Stimulated activated CD4-positive, alpha-beta T cell treated with anti-CD3 and anti-CD28 coated beads, Interleukin-15, amount 100 ng/mL, for 48 hours (primary cell): Measurements from ENCODE around the gene HIVEP1.

Source experiments
- DNase-seq, 2 donors: peaks; one replicate each; pipeline ENCODE4 v3.0.0-alpha.2; 2020; ENCODE audit warnings: low read depth in 2 of 2

HIVEP1 gene

DNA sequence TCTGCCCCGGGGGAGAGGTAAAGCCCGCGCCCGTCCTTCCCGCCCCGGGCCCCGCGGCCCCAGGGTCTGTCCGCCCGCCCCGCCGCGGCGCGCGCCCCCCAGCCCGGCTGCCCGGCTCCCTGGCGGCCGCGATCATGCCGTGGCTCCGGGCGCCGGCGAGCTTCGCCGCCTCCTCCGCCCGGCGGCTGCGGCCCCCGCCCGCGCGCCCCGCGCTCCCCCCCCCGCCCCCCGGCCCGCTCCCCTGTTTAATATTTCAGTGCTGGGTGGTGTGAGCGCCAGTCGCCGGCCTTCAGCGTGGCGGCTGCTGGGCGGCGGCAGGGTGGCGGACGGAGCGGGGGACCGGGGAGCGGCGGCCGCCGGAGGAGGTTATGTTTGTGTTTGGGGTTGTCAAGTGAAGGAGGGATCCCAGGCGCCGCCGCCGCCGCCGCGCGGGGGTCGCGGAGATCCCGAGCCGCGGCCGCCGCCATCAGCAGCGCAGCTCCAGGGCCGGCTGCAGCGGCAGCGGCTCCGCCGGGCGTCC is at the start of gene HIVEP1:
TSS of gene HIVEP1 (plus strand) at position 275 of the 520 bp plus-strand sequence. CDS start 3,317 bp downstream, outside the sequence.
- DNase-seq, result no peak

DNA sequence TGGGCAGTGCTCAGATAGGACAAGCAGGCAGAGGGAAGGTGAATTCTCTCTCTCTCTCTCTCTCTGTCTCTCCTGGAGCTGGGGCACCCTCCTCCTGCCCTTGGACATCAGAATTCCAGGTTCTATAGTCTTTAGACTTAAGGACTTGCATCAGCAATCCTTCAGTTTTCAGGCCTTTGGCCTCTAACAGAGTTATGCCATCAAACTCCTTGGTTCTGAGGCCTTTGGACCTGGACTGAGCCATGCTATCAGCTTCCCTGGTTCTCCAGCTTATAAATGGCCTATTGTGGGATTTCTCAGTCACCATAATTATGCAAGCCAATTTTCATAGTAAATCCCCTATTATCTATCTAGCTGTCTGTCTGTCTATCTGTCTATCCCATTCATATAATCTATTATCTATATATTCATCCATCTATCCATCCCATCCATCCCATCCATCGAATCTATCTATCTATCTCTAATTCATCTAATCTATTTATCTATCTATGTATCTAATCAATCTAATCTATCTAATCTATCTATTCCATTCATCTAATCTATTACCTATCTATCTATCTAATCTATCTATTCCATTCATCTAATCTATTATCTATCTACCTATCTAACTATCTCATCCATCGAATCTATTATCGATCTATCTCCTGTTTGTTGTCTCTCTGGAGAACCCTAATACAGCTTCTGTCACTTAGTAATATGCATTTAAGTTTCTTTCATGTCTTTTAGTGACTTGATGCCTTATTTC is 48.2 kb upstream of the HIVEP1 start:
- DNase-seq, result no peak

DNA sequence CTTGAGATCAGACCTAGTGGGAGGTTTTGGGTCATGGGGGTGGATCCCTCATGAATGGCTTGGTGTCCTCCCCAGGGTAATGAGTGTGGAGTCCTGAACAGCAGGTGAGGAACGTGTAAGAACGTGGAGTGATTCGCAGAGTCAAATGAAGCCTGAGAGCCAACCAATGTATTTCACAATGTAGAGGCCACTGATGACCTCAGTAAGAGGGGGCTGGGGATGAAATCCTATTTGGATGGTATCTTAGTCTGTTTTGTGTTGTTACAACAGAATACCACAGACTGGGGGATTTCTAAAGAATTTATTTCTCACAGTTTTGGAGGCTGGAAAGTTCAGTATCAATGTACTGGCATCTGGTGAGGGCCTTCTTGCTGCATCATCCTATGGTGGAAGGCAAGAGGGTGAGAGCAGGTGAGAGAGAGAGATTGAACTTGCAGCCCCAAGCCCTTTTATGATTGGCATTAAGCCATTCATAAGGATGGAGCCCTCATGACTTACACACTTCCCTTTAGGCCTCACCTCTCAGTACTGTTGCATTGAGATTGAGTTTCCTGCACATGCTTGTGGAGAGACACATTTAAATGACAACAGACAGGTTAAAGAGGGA is 47.3 kb upstream of the HIVEP1 start:
- no peak for DNase-seq

DNA sequence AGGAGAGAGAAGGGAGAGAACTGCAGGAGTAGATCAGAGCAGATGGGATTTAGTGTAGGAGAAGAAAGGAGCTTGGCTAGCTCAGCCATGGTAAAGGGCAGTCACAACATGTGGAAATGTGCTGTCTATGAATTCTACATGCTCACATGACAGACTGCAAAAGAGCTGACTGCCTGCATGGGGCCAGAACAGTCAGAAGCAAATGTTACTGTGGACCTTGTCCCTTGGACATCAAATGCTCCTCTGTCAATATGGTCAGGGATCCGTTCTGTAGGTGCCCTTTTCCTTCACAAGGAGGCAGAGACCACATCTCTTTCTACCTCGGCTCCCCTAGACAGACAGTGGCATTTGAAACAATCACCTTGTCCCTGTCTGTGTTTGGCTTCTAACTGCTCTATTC is 46.6 kb upstream of the HIVEP1 start:
- no peak for DNase-seq

DNA sequence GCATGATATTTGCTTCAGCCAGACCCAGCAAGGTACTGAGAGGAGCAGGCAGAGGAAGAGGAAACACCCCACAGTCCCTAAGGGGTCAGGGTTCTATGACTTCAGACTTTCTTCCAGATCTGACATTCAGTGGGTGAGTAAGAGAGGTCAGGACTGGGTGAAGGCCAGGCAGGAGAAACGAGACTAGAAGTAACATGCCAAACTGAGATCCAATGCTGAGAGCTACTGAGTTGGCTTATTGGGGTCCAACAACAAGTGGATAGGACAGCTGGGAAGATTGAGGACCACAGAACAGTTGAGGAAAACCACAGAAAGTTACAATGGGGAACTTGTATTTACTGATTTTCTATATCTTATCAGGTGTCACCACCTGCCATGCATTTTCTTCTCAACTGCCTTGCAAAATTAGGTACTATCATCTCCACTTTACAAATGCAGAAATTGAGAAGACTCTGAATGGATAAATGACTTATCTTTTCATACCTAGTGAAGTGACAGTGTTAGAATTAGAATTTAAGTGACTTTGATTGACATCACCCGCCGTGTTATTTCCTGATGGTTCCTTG is 43.8 kb upstream of the HIVEP1 start:
- DNase-seq, result no peak

DNA sequence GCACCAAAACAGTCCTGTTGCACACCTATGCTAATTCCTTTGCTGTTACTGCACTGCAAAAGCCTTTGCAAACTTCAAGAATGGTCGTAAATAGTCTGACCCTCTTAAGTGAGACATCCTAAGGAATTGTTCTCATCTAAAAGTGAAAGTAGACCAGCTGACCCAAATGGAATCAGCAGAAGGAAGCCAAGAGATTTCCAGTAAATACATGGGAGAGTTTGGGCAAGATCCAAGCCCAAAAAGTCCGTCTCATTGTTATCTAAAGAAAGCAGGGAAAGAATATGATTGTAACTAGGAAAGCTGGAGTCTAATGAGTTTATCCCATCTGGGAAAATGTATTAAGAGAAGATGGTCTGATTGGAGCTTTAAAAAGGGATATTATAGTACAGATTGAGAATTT is 43.0 kb upstream of the HIVEP1 start:
- no peak for DNase-seq

DNA sequence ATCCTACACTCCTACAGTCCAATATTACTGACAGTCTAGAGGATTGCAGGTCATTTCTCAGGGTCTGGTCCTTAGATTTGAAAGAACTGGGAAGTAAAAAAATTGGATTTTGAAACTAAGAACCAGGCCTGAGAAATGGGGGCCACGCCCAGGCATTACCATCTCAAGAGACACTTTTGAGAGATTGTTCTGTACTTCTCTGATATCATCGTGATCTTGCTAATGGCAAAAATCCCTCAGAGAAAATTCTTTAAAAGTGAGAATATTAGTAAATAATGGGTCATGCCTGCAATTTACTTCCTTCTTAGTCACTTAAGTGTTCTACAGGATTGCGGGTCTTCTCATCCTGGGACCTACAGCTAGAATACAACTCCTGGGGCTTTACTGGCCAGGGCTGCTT is 42.0 kb upstream of the HIVEP1 start:
- DNase-seq, result no peak

DNA sequence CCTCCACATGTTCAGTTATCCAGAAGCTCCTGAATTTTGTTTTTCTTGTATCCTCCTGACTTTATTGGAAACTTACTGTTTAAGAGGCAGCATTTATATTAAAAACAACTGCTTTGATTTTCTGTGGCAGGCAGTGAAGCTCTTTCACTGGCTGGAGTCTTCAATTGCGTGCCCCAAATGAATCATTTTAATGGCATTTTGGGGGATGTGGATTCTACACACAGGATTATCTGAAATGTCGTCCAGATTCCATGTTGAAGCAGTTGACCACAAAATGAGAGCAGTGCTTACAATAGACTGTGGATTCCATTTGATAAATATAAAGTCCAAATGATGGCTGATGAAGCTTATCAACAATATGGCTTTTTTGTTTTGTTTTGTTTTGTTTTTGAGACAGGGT is 41.0 kb upstream of the HIVEP1 start:
- no peak for DNase-seq

DNA sequence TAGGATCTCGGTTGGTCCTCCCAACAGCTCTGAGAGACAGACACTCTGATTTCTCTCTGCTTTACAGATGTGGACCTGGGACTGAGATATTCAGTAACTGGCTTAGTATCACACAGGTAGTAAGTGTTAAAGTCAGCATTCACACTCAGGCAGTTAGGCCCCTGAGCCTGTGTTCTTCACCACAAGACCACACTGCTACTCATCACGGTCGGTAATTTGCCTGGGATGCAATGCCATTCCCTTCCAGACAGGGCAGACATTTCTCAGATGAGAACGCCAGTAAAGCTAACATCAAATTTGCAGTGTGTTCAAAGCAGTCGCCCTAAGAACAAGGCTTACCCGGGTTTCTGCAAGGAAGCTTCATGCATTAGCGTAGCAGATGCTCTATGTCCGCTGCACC is 39.8 kb upstream of the HIVEP1 start:
- DNase-seq, result no peak

DNA sequence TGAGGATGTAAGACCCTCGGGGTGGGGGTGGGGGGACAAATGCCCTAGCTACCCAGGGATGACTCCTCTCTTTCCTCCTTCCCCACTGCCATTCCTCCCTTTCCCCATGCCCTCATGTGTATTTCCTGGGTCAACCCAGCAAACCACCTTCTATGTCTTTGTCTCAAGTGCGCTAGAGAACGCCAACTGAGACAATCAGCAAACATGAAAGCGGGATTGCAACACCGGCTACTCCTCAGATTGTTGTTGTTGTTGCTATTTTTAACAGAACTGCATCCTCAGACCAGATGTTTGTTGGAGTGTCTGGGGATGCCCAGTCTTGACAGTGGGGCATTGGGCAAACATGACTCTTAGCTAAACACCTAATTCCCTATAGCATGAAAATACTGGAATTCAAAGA is 39.3 kb upstream of the HIVEP1 start:
- no peak for DNase-seq

DNA sequence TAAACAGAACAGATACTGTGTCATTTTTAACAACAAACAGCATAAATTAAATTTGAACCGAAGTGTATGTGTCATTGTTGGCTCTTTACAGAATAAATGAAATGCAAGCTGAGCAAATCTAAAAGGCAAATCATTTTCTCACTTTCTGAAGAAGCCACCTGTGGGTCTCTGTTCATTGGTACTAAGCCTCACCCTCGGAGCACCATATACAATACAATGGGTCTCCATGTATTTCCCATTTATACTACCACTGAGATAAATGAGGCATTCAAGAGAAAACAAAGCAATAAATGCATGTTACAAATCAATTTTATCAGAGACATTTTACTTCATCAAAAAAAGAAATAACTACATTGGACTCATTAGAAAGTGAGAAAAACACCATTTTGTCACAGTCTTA is 38.9 kb upstream of the HIVEP1 start:
- DNase-seq, result no peak

DNA sequence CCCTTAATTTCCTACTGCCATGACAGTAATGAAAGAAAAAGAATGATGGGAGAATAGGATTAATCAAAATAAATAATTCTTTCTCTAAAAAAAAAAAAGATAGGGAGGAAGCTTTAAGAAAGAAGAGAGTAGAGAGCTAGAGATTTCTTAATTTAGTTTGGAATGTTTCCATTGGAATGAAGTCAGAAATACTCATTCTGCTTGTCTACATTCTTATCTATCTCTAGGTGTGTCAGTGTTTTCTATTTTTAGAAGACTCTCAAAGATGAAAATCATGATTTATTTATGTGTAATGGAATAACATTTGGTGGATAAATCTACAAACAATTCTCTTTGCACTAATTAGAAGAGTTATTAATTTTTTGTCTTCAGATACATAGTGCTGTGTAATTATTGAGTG is 38.0 kb upstream of the HIVEP1 start:
- no peak for DNase-seq

DNA sequence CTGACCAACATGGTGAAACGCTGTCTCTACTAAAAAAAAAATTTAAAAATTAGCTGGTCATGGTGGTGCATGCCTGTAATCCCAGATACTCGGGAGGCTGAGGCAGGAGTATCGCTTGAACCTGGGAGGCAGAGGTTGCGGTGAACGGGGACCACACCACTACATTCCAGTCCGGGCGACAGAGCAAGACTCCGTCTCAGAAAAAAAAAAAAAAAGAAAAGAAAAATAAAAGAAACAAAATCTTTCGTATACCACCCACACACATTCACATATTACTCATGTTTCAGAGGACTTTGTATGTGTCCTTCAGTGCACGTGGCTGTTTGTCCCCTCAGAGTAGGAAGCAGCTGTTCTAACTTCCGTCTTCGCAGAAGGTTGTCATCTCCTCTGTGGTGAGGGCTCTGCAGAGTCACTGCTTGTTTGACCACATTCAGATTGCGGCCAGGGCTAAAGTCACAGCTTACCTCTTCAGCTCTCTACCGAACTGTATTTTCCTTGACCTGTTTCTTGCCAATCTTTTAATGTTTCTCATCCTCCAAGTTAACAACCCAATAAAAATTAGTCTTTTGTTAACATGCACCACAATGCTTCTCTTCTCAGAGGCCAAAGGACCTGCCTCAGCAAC is 36.6 kb upstream of the HIVEP1 start:
- peak; percentile 2 to 9 for DNase-seq

DNA sequence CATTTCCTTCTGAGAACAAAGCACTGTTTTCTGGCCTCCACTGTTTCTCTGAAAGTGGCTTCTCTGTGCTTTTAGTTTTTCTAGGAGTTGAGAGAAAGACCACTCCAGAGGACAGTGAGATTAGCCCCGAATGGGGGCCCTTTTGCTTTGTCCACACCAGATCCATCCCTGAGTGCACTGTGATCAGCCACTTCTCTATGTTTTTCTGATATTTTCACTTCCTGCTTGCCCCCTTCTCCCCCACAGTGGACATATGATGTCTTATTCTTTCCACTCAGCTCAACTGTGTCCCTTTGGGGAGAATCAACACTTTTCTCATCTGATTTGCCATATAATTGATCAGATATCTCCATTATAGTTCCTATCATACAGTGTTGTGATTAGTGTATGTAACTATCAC is 35.6 kb upstream of the HIVEP1 start:
- DNase-seq, result no peak

DNA sequence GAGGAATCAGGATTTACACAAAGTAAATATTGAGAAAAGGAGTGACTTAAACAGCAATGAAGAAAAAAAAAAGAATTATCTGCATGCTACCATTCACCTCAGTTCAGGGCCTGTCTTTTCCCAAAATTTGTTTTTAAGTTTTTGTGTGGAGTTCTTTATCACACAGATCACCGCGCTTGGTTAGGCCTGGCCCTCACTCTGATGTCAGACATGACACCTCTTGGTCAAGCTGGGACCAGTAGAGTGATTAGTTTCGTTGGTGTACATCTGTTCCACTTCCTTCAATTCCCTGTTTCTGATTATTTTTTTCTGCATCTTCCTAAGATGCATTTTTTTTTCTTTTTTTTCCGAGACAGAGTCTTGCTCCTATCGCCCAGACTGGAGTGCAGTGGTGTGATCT is 34.9 kb upstream of the HIVEP1 start:
- DNase-seq, result no peak

DNA sequence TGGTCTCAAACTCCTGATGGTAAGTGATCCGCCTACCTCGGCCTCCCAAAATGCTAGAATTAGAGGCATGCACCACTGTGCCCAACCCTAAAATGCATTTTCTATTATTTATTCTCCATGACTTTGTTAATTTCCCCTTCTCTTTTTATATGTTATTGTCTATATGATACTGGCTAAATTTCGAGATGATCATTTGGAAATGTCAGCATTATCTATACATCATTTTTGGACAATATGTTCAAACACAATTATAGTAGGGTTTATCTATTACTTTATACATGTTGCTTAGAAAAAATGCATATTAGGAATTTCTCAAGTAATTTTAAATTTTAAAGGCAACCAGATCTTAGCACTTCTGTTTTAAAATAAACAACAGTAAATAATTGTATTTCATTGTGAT is 34.4 kb upstream of the HIVEP1 start:
- no peak for DNase-seq

DNA sequence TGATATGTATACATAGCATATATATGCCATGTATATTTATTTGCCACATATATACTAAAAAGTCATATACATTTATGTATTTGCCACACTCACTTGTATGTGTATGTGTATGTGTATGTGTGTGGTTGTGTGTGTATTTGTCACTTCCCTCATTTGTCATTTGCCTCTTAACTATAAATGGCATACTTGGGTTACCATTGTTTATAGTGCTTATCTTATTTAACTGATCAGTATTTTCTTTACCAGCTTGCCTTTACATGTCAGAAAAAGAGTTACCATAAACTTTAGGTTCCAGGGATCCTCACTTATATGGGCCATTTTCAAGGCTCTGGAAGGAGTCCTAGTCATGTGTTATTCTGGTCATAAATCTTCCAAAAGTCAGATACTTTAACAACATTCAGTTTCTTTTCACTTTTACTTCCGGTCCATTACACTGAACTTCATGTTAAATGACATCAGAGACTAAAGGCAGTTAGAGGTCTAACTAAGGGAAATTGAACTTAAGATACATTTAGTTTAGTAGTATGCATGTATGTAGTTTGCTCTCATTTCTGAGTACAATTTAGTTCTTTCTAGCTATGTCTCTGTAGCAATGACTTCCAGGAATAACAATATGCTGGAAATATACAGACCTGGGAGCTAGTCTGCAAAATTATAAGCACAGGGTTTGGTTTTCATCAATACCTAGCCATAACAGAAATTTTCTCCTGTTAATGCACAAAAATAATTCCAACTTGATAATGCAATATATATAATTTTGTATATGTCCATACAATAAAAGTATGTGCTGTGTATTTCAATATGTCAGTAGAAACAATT is 33.7 kb upstream of the HIVEP1 start:
- no peak for DNase-seq

DNA sequence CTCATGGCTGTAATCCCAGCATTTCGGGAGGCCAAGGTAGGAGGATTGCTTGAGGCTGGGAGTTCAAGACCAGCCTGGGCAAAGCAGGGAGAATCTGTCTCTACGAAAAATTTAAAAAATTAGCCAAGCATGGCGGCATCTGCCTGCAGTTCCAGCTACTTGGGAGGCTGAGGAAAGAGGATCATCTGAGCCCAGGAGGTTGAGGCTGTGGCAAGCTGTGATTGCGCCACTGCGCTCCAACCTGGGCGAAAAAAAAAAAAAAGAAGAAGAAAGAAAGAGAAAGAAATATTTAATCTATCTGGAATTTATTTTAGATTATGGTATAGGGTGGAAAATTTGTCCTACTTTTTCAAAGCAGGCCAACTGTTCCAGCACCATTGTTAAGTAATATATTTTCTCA is 32.2 kb upstream of the HIVEP1 start:
- no peak for DNase-seq

DNA sequence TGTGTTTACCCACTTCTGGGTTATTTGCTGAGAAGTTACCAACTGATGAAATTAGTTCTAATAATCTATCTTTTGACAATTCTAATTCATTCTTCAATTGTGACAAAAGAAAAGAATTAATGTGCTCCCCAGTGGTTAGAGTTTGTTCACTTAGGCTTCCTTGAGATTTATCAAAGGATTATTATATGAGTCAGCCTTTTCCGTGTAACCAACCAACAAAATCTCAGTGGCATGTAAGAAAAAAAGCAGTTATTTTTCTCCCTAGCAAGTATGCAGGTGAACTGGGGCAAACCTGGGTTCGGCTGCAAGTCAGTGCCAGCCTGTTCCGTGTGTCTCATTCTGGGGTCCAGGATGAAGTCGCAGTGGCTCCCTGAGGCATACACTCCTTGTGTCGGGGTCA is 28.8 kb upstream of the HIVEP1 start:
- no peak for DNase-seq

DNA sequence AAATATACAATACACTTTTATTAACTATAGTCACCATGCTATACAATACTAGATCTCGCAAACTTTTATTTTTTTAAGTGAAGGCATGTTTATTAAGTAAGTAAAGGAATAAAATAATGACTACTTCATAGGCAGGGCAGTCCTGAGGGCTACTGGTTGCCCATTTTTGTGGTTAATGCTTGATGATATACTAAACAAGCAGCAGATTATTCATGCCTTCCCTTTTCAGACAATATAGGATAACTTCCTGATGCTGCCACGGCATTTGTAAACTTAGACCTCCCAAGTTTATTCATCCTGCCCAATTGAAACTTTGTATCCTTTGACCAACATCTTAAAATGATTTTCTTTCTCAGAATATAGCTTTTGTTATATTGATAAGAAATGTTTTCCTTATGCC is 24.7 kb upstream of the HIVEP1 start:
- DNase-seq, result no peak

DNA sequence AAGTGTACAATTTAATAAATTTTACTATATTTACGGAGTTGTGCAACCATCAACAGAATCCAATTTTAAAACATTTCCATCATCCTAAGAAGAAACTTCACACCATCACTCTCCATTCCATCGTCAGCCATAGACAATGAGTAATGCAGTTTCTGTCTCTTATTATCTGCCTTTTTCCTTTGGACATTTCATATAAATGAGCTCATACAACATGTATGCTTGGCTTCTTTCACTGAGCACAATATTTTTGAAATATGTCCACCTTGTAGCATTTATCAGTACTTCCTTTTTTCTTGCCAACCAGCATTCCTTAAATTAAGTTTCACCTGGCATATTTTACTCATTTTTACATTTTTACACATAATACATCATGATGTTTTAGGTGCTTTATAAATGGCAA is 22.7 kb upstream of the HIVEP1 start:
- no peak for DNase-seq

DNA sequence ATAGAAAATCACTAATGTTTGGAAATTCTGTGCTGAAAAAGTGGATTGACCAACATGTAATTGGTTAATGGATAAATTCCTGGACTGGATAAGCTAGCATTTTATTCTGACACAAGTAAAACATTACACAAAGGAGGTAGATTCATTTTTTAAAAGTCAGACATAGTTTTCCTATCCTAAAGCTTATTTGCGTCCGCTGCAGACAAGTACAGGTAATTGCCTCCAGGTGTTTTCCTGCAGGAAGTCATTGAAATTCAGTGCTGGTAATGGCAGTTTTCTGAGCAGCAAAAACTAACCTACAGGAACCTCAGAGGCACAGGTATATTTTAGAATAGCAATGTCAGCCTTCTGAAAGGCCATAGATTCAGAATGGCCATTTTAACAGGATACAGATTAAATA is 20.0 kb upstream of the HIVEP1 start:
- DNase-seq, result no peak
